Bronchus fibroblast of lung (primary cell): Measurements from ENCODE around the gene TMEM141. TPM values are rescaled to one million over a fixed set of nuclear protein-coding genes. Genes with fewer than 3 reads are reported as not detected.

Experiments
- total RNA-seq: library from RNA; depleted of rRNA; stranded (reverse); fragments of >200 nt; gene quantifications from 2 replicates; pipeline ENCODE4 v1.2.3, GENCODE V29; 2015

TMEM141 gene
- 85.4 and 89.2 TPM in 2 replicates for total RNA-seq

DNA sequence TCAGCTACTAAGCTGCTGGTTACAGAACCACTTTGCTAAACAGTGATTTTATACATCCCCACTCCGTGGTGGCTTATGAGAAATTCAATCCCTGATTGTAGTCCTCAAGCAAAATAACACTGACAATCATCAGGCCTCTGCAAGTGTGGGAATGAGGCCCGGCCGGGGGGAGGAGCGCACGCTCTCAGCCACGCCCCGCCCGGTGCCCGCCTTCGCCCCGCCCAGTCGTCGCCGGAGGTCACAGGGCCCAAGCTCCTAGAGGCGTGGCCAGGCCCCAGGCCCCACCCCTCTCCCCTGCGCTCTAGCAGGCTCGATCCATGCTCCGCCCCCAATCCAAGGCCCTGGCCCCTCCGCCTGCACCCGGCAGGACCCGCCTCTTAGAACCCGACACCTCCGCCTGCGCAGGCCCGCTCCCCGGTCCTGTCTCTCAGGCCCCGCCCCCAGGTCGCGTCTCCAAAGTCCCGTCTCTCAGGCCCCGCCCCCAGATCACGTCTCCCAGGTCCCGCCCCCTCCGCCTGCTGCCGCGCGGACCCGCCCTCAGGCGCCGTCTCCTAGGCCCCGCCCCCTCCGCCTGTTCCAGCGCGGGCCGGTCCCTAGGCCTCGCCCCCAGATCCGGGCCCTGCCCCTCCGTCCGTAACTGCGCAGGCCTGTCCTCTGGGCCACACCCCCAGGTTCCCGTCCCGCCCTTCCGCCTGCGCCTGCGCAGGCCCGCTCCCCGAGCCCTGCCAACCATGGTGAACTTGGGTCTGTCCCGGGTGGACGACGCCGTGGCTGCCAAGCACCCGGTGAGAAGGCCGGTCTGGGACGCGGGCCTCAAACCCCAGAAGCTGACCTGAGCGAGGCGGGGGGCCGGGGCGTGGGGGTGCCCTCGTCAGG lies at the start of gene TMEM141:
Gene TMEM141 (plus strand): TSS at position 705 of the 876 bp plus-strand sequence. CDS start 27 bp downstream, at position 732.

DNA sequence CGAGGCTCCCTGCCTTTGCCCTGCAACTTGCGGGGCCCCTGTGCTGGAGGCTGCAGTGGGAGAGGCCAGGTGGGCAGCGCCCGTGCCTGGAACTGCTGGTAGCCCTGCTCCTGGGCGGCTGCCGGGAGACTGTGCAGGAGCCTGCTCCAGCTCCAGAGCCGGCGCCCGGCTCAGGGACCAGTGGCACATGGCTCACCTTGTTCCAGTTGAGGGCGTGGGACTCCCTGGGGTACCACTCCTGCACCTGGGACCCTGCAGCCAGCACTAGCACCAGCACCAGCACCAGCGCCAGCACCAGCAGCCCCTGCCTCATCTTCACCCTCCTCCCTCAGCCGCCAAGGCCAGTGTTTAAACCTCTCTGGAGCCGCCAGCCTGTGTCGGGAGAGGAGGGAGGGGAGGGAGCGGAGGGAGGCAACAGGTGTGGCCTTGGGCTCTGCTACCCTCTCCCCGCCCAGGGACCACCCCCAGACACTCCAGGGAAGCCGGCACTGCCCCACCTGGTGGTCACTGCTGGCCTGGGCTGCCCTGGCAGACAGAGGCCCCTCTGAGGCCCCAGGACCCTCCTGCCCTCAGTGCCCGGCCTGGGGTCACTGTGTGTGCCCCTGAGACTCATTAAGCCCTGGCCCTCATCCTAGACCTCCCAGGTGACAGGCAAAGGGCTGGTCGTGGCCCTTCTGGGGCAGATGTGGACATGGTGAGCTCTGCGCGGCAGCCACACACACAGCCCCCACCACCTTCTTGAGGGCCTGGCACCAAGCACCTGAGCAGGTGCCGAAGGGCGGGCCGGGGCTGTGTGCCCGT lies 48.4 kb upstream of the TMEM141 start, which contains the start of gene LCN10:
Gene LCN10 (minus strand): TSS at position 350 of the 801 bp plus-strand sequence. CDS start 37 bp downstream, at position 313.

DNA sequence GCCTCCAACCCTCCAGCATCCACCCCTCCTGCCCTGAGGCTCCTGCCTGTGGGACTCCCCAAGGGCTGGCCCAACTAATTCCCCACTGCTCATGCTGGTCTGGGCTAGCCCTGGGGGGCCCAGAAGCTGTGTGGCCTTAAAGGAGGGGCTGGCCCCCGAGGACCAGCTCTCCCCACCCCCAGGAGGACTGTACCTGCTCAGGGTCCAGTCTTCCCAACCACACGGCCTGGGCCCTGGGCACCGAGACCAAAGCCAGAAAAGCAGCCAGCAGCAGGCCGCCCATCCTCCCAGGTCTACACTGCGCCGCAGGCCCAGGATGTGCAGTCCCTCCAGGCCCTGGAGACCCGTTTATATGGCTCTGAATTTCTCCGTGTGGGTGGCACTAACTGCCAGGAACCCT lies 42.9 kb upstream of the TMEM141 start, which contains the start of gene LCN6:
Gene LCN6 (minus strand): TSS at position 325 of the 400 bp plus-strand sequence. CDS start 42 bp downstream, at position 283.

DNA sequence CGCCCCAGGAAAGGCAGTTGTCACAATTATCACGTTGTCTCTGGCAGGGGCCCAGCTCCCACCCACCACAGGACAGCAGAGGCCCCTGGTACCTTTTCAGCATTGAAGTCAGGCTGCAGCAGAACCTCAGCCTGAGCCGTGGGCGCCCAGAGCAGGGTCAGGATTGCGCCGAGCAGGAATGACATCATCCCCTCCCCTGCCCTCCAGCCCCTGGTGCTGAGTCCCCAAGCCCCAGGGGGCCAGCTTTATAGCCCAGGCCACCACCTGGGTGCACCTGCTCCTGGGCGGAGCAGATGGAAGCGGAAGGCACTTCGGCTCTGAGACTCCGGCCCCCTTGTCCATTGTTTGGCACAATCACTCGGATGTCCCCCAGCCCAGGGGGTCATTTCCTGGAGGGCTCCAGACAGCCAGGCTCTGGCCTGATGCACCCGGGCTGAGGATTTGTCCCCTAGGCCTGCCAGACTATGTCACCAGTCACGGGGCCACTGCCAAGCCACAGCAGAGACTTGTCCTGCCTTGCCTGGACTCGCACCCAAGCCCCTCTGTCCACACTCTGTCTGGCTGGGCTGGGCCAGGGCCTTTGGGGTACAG lies 26.7 kb upstream of the TMEM141 start, which contains the start of gene LCN15:
Gene LCN15 (minus strand): TSS at position 218 of the 591 bp plus-strand sequence. CDS start 30 bp downstream, at position 188.

DNA sequence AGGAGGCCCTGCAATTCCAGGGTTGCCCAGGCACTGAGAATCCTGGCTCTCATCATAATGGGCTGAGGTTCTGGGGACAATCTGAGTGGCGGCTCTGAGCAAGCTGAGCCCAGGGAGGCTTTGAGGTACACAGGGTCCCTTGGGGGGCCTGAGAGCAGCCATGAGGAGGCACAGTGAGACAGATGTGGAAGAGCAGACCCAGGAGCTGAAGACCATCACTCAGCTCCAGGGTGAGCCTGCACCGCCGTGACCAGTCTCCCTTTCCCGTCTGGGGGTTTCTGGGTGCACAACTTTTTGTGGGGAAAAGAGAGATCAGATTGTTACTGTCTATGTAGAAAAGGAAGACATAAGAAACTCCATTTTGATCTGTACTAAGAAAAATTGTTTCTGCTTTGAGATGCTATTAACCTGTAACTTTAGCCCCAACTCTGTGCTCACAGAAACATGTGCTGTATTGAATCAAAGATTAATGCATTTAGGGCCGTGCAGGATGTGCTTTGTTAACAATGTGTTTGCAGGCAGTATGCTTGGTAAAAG lies 5.2 kb downstream of the TMEM141 start, which contains the start of gene CCDC183:
Gene CCDC183 (plus strand): TSS at position 101 of the 537 bp plus-strand sequence. CDS start 60 bp downstream, at position 161.

DNA sequence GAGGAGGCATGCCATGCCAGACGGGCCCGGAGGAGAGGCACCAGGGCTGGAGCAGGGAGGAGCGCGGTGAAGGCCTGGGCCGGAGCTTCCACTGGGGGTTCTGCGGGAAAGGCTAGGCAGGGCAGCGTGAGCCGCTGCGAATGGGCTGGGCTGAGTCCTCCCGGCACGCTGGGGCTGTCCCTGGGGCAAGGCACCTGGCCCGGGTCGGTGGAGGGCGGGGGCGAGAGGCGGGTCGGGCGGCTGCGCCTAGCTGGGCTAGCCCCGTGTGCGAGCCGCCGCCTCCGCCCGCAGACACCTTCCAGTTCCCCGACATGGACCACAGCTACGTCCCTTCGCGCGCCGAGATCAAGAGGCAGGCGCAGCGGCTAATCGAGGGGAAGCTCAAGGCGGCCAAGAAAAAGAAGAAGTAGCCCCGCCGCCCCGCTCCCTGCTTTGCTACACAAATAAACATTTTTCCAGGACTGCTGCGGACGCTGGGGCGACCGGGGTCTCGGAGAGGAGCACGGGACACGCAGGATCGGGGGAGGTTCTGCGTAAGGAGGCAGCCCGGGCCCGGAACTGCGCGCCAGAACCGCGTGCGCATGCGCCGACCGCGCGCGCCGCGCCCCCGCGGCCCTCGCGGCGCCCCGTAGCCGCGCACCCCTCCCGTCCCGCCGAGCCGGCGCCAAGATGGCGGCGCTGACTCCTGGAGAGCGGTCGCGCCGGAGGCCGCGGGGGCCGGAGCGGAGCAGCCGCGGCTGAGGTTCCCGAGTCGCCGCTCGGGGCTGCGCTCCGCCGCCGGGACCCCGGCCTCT lies 16.3 kb downstream of the TMEM141 start, which contains the start of gene RABL6:
Gene RABL6 (plus strand): TSS at position 668 of the 794 bp plus-strand sequence. CDS start 249 bp downstream, outside the sequence.

DNA sequence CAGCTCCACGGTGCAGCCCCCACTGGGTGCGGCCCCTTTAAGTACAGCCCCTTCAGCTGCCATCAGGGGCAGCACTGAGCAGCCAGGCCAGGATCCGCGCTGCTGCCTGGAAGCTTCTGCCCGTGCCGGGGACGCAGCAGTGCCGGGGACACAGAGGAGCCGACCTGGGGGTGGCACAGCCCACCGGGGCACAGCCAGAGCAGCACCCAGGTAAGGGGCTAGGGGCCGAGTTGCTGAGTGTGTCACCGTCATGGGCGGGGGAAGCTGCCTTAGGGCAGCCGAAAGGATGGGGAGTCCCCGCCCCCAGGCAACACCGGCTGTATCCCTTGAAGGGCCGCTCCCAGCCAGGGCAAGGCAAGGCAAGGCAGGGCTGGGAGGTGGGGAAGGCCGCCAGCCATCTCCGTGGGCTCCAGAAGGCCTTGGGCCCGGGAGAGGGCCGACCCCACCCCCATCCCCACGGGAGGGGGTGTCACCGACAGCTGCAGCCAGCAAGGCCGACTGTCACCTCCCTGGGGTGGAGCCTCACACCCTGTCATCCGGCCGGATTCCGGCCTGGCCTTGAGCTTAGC lies 51.3 kb downstream of the TMEM141 start, which contains the start of gene AJM1:
Gene AJM1 (plus strand): TSS at position 99 of the 569 bp plus-strand sequence. CDS start 1,937 bp downstream, outside the sequence.

Other genes starting within 250 kb of the TMEM141 start
- 7.2 and 9.7 TPM in 2 replicates for gene NOTCH1, start 245.3 kb upstream of the TMEM141 start, total RNA-seq
- 2.1 and 2.4 TPM in 2 replicates for gene EGFL7, start 128.4 kb upstream of the TMEM141 start, total RNA-seq
- 35.5 and 36.6 TPM in 2 replicates for gene AGPAT2, start 103.9 kb upstream of the TMEM141 start, total RNA-seq
- gene DIPK1B, start 78.8 kb upstream of the TMEM141 start, total RNA-seq: 1.5 and 2.5 TPM in 2 replicates
- not detected in 2 replicates for gene LCN10, start 48.4 kb upstream of the TMEM141 start, total RNA-seq
- not detected in 2 replicates for gene LCN6, start 42.8 kb upstream of the TMEM141 start, total RNA-seq
- not detected in 2 replicates for gene LCN8, start 33.1 kb upstream of the TMEM141 start, total RNA-seq
- gene LCN15, start 26.8 kb upstream of the TMEM141 start, total RNA-seq: not detected in 2 replicates
- under 0.01 TPM in 1 of 2 replicates, not detected in the other for gene CCDC183, start 5.0 kb downstream of the TMEM141 start, total RNA-seq
- 85.8 and 89.3 TPM in 2 replicates for gene RABL6, start 16.6 kb downstream of the TMEM141 start, total RNA-seq
- gene AJM1, start 51.1 kb downstream of the TMEM141 start, total RNA-seq: 0.45 and 1.3 TPM in 2 replicates
- gene PHPT1, start 58.1 kb downstream of the TMEM141 start, total RNA-seq: 119 and 125 TPM in 2 replicates
- 2.5 and 3.0 TPM in 2 replicates for gene MAMDC4, start 61.0 kb downstream of the TMEM141 start, total RNA-seq
- 491 and 504 TPM in 2 replicates for gene EDF1, start 75.0 kb downstream of the TMEM141 start, total RNA-seq
- gene TRAF2, start 95.2 kb downstream of the TMEM141 start, total RNA-seq: 9.1 and 9.4 TPM in 2 replicates
- 113 and 115 TPM in 2 replicates for gene FBXW5, start 153.4 kb downstream of the TMEM141 start, total RNA-seq
- not detected in 2 replicates for gene C8G, start 153.9 kb downstream of the TMEM141 start, total RNA-seq
- gene LCN12, start 160.9 kb downstream of the TMEM141 start, total RNA-seq: not detected in 2 replicates
- 2.4 TPM in 1 of 2 replicates, not detected in the other for gene PTGDS, start 186.2 kb downstream of the TMEM141 start, total RNA-seq
- under 0.01 TPM in 1 of 2 replicates, not detected in the other for gene LCNL1, start 191.6 kb downstream of the TMEM141 start, total RNA-seq
- gene PAXX, start 201.1 kb downstream of the TMEM141 start, total RNA-seq: 30.6 and 32.9 TPM in 2 replicates
- 1.3 and 4.0 TPM in 2 replicates for gene CLIC3, start 205.2 kb downstream of the TMEM141 start, total RNA-seq
- gene ABCA2, start 236.9 kb downstream of the TMEM141 start, total RNA-seq: 8.5 and 9.4 TPM in 2 replicates
- gene FUT7, start 240.7 kb downstream of the TMEM141 start, total RNA-seq: not detected in 2 replicates